Esophagus (tissue), 2 donors: ENCODE measurements around the gene SENP8. TPM values are rescaled to one million over a fixed set of nuclear protein-coding genes. Genes with fewer than 3 reads are reported as not detected.
"Not testable (repeated sequence)": the region's sequence is repeated elsewhere in the genome, so short reads cannot be mapped to it uniquely, and the experiment has no call there.

Experiments
- H3K27ac ChIP-seq, 2 donors: one replicate each; pipeline ENCODE4 v1.5.1; 2013; ENCODE audit warnings: low read depth in 2 of 2, mild to moderate bottlenecking in 2 of 2, inconsistent platforms in 1 of 2, low read length in 1 of 2, moderate library complexity in 1 of 2
- H3K27me3 ChIP-seq, 2 donors: one replicate each; pipeline ENCODE4 v1.6.1; 2013; ENCODE audit warnings: low read length in 2 of 2, control low read depth in 1 of 2, mild to moderate bottlenecking in 1 of 2; ENCODE audit not compliant: insufficient read depth in 2 of 2, control insufficient read depth in 1 of 2
- H3K36me3 ChIP-seq, 2 donors: one replicate each; pipeline ENCODE4 v1.6.1; 2013; ENCODE audit warnings: low read length in 1 of 2; ENCODE audit not compliant: control insufficient read depth in 2 of 2, insufficient read depth in 2 of 2
- H3K4me1 ChIP-seq, 2 donors: one replicate each; pipeline ENCODE4 v1.6.1; 2013; ENCODE audit warnings: low read length in 1 of 2; ENCODE audit not compliant: control insufficient read depth in 2 of 2, insufficient read depth in 2 of 2
- H3K4me3 ChIP-seq, 2 donors: one replicate each; pipeline ENCODE4 v1.5.1; 2013; ENCODE audit warnings: low read length in 2 of 2, mild to moderate bottlenecking in 2 of 2, low read depth in 1 of 2, moderate library complexity in 1 of 2
- H3K9me3 ChIP-seq, 2 donors: one replicate each; pipeline ENCODE4 v1.6.1; 2013; ENCODE audit warnings: mild to moderate bottlenecking in 2 of 2, low read depth in 1 of 2, low read length in 1 of 2, moderate library complexity in 1 of 2; ENCODE audit not compliant: control insufficient read depth in 2 of 2, insufficient read depth in 1 of 2
- WGBS, 2 donors: extraction: QIAGEN DNeasy Blood & Tissue Kit; methylation state at CpG; one replicate each; pipeline ENCODE4 v1.1.7; 2013; 5-methylcytosine and 5-hydroxymethylcytosine counted together
- polyA plus RNA-seq, 2 donors: library from polyadenylated mRNA; stranded (reverse); fragments of 200-250 nt; gene quantifications; one replicate each; pipeline ENCODE4 v1.2.3, GENCODE V29; 2013
- donor health status: healthy with polysubstance abuse.
- donor health status: Bipolar disorder and iron deficiency.

SENP8 gene
- polyA plus RNA-seq, 2 donors: 0.86 to 1.3 TPM

GRCh38 chr15:72086920-72087648, 31.1 kb upstream of the SENP8 start:
- Histone ChIP-seq H3K4me3 (no peak overlapping the region), H3K9me3 (peaks cover 0 to 3% of the 10 kb centered on the region in 2 donors), H3K4me1 (peaks cover 0 to 7% of the 10 kb centered on the region in 2 donors), H3K27me3 (no peaks in the 10 kb centered on the region), H3K27ac (no peak overlapping the region), H3K36me3 (peaks cover 0 to 3% of the 10 kb centered on the region in 2 donors)
- WGBS, 2 donors: 90% methylated on average over 9 of the region's 9 CpGs

- Histone ChIP-seq H3K27ac (no peak overlapping the region), H3K4me1 (no peaks in the 10 kb centered on the region), H3K9me3 (no peaks in the 10 kb centered on the region), H3K36me3 (no peaks in the 10 kb centered on the region), H3K4me3 (no peak overlapping the region), H3K27me3 (no peaks in the 10 kb centered on the region)
- WGBS, 2 donors: 96% methylated on average over 3 of the region's 3 CpGs
These were observed 26.2 kb upstream of the SENP8 start for GRCh38 chr15:72092006-72092405.

- H3K4me3 ChIP-seq: no peak overlapping the region
- no peaks in the 10 kb centered on the region for H3K27me3 ChIP-seq
- no peaks in the 10 kb centered on the region for H3K4me1 ChIP-seq
- H3K36me3 ChIP-seq: no peaks in the 10 kb centered on the region
- no peaks in the 10 kb centered on the region for H3K9me3 ChIP-seq
- no peak overlapping the region for H3K27ac ChIP-seq
These were observed 25.5 kb upstream of the SENP8 start for GRCh38 chr15:72092691-72093090.

- Histone ChIP-seq H3K27me3 (no peaks in the 10 kb centered on the region), H3K4me3 (no peak overlapping the region), H3K4me1 (no peaks in the 10 kb centered on the region), H3K36me3 (no peaks in the 10 kb centered on the region), H3K27ac (no peak overlapping the region), H3K9me3 (no peaks in the 10 kb centered on the region)
- WGBS, 2 donors: 96 to 97% methylated on average over 1 of the region's 1 CpG
These were observed 21.4 kb upstream of the SENP8 start for GRCh38 chr15:72096796-72097195.

GRCh38 chr15:72098040-72098439, 20.2 kb upstream of the SENP8 start:
- H3K27ac ChIP-seq: no peak overlapping the region
- no peaks in the 10 kb centered on the region for H3K4me1 ChIP-seq
- H3K27me3 ChIP-seq: no peaks in the 10 kb centered on the region
- H3K36me3 ChIP-seq: no peaks in the 10 kb centered on the region
- H3K4me3 ChIP-seq: no peak overlapping the region
- no peaks in the 10 kb centered on the region for H3K9me3 ChIP-seq

GRCh38 chr15:72099155-72099554, 19.0 kb upstream of the SENP8 start:
- no peaks in the 10 kb centered on the region for H3K27me3 ChIP-seq
- 91 to 94% methylated on average over 4 of the region's 4 CpGs for WGBS, 2 donors

GRCh38 chr15:72100551-72100950, 17.7 kb upstream of the SENP8 start:
- WGBS, 2 donors: 94 to 98% methylated on average over 13 to 25 of the region's 33 CpGs

More at GRCh38 chr15:72099155-72099554, 19.0 kb upstream of the SENP8 start:
- Histone ChIP-seq H3K36me3 (no peaks in the 10 kb centered on the region), H3K4me3 (no peak overlapping the region), H3K27ac (no peak overlapping the region), H3K4me1 (peaks cover 0 to 3% of the 10 kb centered on the region in 2 donors), H3K9me3 (no peaks in the 10 kb centered on the region)

GRCh38 chr15:72105111-72105510, 13.1 kb upstream of the SENP8 start:
- no peaks in the 10 kb centered on the region for H3K9me3 ChIP-seq
- 90 to 92% methylated on average over 3 of the region's 3 CpGs for WGBS, 2 donors
- H3K27me3 ChIP-seq: no peaks in the 10 kb centered on the region
- H3K36me3 ChIP-seq: no peaks in the 10 kb centered on the region
- peaks cover 0 to 3% of the 10 kb centered on the region in 2 donors for H3K4me1 ChIP-seq
- H3K27ac ChIP-seq: no peak overlapping the region
- no peak overlapping the region for H3K4me3 ChIP-seq

More at GRCh38 chr15:72100551-72100950, 17.7 kb upstream of the SENP8 start:
- not testable (repeated sequence) for H3K4me3 ChIP-seq, H3K9me3 ChIP-seq, H3K27ac ChIP-seq, H3K4me1 ChIP-seq, H3K36me3 ChIP-seq, H3K27me3 ChIP-seq

- Histone ChIP-seq H3K27me3 (no peaks in the 10 kb centered on the region), H3K4me1 (peaks cover 0 to 3% of the 10 kb centered on the region in 2 donors)
- WGBS, 2 donors: 97 to 99% methylated on average over 2 of the region's 2 CpGs
These were observed 12.1 kb upstream of the SENP8 start for GRCh38 chr15:72106068-72106467.

GRCh38 chr15:72110355-72110754, 7.8 kb upstream of the SENP8 start:
- H3K9me3 ChIP-seq: no peaks in the 10 kb centered on the region

More at GRCh38 chr15:72106068-72106467, 12.1 kb upstream of the SENP8 start:
- Histone ChIP-seq H3K4me3 (no peak overlapping the region), H3K27ac (no peak overlapping the region), H3K36me3 (no peaks in the 10 kb centered on the region), H3K9me3 (no peaks in the 10 kb centered on the region)

More at GRCh38 chr15:72110355-72110754, 7.8 kb upstream of the SENP8 start:
- Histone ChIP-seq H3K36me3 (no peaks in the 10 kb centered on the region), H3K4me3 (no peak overlapping the region), H3K27me3 (no peaks in the 10 kb centered on the region), H3K27ac (no peak overlapping the region), H3K4me1 (no peaks in the 10 kb centered on the region)
- WGBS, 2 donors: 83 to 96% methylated on average over 3 of the region's 3 CpGs
